H9 (cell line): ENCODE measurements around the gene NCBP2L. TPM values are rescaled to one million over a fixed set of nuclear protein-coding genes. Genes with fewer than 3 reads are reported as not detected.

Experiments
- DNase-seq: peaks from one replicate; pipeline ENCODE4 v3.0.0-alpha.2; 2017
- H2AFZ ChIP-seq: one replicate; pipeline ENCODE4 v1.6.1; 2013; ENCODE audit warnings: mild to moderate bottlenecking, low read length, control low read depth, moderate library complexity
- H2AK5ac ChIP-seq: 2 replicates; pipeline ENCODE4 v1.6.1; 2013; ENCODE audit warnings: low read length, control low read depth, mixed read lengths; ENCODE audit not compliant: insufficient read length
- H2BK120ac ChIP-seq: one replicate; pipeline ENCODE4 v1.6.1; 2013; ENCODE audit warnings: low read depth, mild to moderate bottlenecking, low read length, control low read depth, inconsistent platforms; ENCODE audit not compliant: poor library complexity, severe bottlenecking
- H2BK12ac ChIP-seq: 2 replicates; pipeline ENCODE4 v1.6.1; 2013; ENCODE audit warnings: low read length, control low read depth, mixed read lengths, low read depth; ENCODE audit not compliant: insufficient read length
- H2BK15ac ChIP-seq: 2 replicates; pipeline ENCODE4 v1.6.1; 2013; ENCODE audit warnings: low read depth, low read length, control low read depth
- H2BK20ac ChIP-seq: one replicate; pipeline ENCODE4 v1.6.1; 2013; ENCODE audit warnings: low read depth, mild to moderate bottlenecking, low read length, control low read depth, inconsistent platforms; ENCODE audit not compliant: poor library complexity, severe bottlenecking
- H2BK5ac ChIP-seq: 2 replicates; pipeline ENCODE4 v1.6.1; 2013; ENCODE audit warnings: low read length, control low read depth, mixed read lengths; ENCODE audit not compliant: insufficient read length
- H3K14ac ChIP-seq: 2 replicates; pipeline ENCODE4 v1.6.1; 2013; ENCODE audit warnings: low read length, control low read depth; ENCODE audit not compliant: insufficient read depth
- H3K18ac ChIP-seq: 2 replicates; pipeline ENCODE4 v1.6.1; 2013; ENCODE audit warnings: low read depth, mild to moderate bottlenecking, mixed read lengths, low read length, control low read depth; ENCODE audit not compliant: insufficient read length
- H3K23ac ChIP-seq: 2 replicates; pipeline ENCODE4 v1.6.1; 2013; ENCODE audit warnings: low read length, control low read depth, mixed read lengths, low read depth; ENCODE audit not compliant: insufficient read length
- H3K23me2 ChIP-seq: 2 replicates; pipeline ENCODE4 v1.6.1; 2013; ENCODE audit warnings: low read depth, mild to moderate bottlenecking, mixed read lengths, low read length, control low read depth; ENCODE audit not compliant: insufficient read length, poor library complexity, severe bottlenecking
- H3K27ac ChIP-seq: 2 replicates; pipeline ENCODE4 v1.5.1; 2013; ENCODE audit warnings: low read length, control low read depth, mixed read lengths, low read depth; ENCODE audit not compliant: insufficient read length
- H3K27me3 ChIP-seq: 2 replicates; pipeline ENCODE4 v1.6.1; 2013; ENCODE audit warnings: low read length, control low read depth, inconsistent platforms; ENCODE audit not compliant: insufficient read depth
- H3K4ac ChIP-seq: 2 replicates; pipeline ENCODE4 v1.6.1; 2013; ENCODE audit warnings: low read depth, mild to moderate bottlenecking, control low read depth, inconsistent platforms, low read length, moderate library complexity
- H3K4me1 ChIP-seq: 2 replicates; pipeline ENCODE4 v1.6.1; 2013; ENCODE audit warnings: low read length, control low read depth, inconsistent platforms; ENCODE audit not compliant: insufficient read depth
- H3K4me2 ChIP-seq: 2 replicates; pipeline ENCODE4 v1.6.1; 2013; ENCODE audit warnings: low read length, control low read depth, mixed read lengths; ENCODE audit not compliant: insufficient read length, insufficient read depth
- H3K56ac ChIP-seq: 2 replicates; pipeline ENCODE4 v1.6.1; 2013; ENCODE audit warnings: low read depth, mild to moderate bottlenecking, mixed read lengths, low read length, control low read depth; ENCODE audit not compliant: insufficient read length
- H3K79me1 ChIP-seq: 2 replicates; pipeline ENCODE4 v1.6.1; 2013; ENCODE audit warnings: low read depth, mild to moderate bottlenecking, moderate library complexity, low read length, control low read depth, inconsistent platforms; ENCODE audit not compliant: insufficient read depth, poor library complexity, severe bottlenecking
- H3K79me2 ChIP-seq: 2 replicates; pipeline ENCODE4 v1.6.1; 2013; ENCODE audit warnings: low read length, control low read depth, inconsistent platforms; ENCODE audit not compliant: insufficient read depth
- H3K9ac ChIP-seq: 2 replicates; pipeline ENCODE4 v1.6.1; 2013; ENCODE audit warnings: low read length, control low read depth, mixed read lengths; ENCODE audit not compliant: insufficient read length; ENCODE audit errors: extremely low read depth
- H3K9me3 ChIP-seq: one replicate; pipeline ENCODE4 v1.6.1; 2013; ENCODE audit warnings: low read depth, low read length, inconsistent platforms; ENCODE audit not compliant: control insufficient read depth
- H3T11ph ChIP-seq: one replicate; pipeline ENCODE4 v1.6.1; 2013; ENCODE audit warnings: mild to moderate bottlenecking, low read length, control low read depth, inconsistent platforms
- H4K20me1 ChIP-seq: one replicate; pipeline ENCODE4 v1.6.1; 2013; ENCODE audit not compliant: control insufficient read depth, insufficient read length, insufficient read depth
- H4K5ac ChIP-seq: 2 replicates; pipeline ENCODE4 v1.6.1; 2013; ENCODE audit warnings: low read depth, mild to moderate bottlenecking, mixed read lengths, low read length, control low read depth; ENCODE audit not compliant: insufficient read length
- H4K8ac ChIP-seq: replicated peaks from 2 replicates; pipeline ENCODE4 v1.6.1; 2013; ENCODE audit warnings: low read length, control low read depth, mixed read lengths, low read depth; ENCODE audit not compliant: insufficient read length
- H4K91ac ChIP-seq: 2 replicates; pipeline ENCODE4 v1.6.1; 2013; ENCODE audit warnings: low read depth, mild to moderate bottlenecking, moderate library complexity, mixed read lengths, low read length, control low read depth; ENCODE audit not compliant: insufficient read length
- H3K27ac Mint-ChIP-seq, 3 experiments: 2 replicates in 2 of 3; 3 replicates in 1 of 3; pipeline ENCODE4 v1.8.0; 2020 to 2021; ENCODE audit warnings: mixed read lengths in 3 of 3, mild to moderate bottlenecking in 1 of 3, moderate library complexity in 1 of 3
- H3K27me3 Mint-ChIP-seq: 2 replicates; pipeline ENCODE4 v1.8.0; 2021; ENCODE audit warnings: low read depth, mild to moderate bottlenecking, moderate library complexity, mixed read lengths
- H3K36me3 Mint-ChIP-seq, 3 experiments: 2 replicates in 2 of 3; 3 replicates in 1 of 3; pipeline ENCODE4 v1.8.0; 2020 to 2021; ENCODE audit warnings: low read depth in 3 of 3, mixed read lengths in 3 of 3; ENCODE audit not compliant: insufficient read depth in 1 of 3
- H3K4me1 Mint-ChIP-seq, 2 experiments: 2 replicates each; pipeline ENCODE4 v1.8.0; 2020; ENCODE audit warnings: mixed read lengths in 2 of 2
- H3K4me3 Mint-ChIP-seq, 2 experiments: 2 replicates in 1 of 2; 3 replicates in 1 of 2; pipeline ENCODE4 v1.8.0; 2020 to 2021; ENCODE audit warnings: mild to moderate bottlenecking in 2 of 2, mixed read lengths in 2 of 2, moderate library complexity in 1 of 2
- H3K9me3 Mint-ChIP-seq, 2 experiments: 2 replicates in 1 of 2; 3 replicates in 1 of 2; pipeline ENCODE4 v1.8.0; 2020; ENCODE audit warnings: mild to moderate bottlenecking in 2 of 2, mixed read lengths in 2 of 2, moderate library complexity in 1 of 2
- WGBS: extraction: QIAGEN DNeasy Blood & Tissue Kit; methylation state at CpG from one replicate; pipeline ENCODE4 v1.1.7; 2013; ENCODE audit warnings: missing lambda C conversion rate, low lambda C conversion rate, mixed read lengths; ENCODE audit not compliant: insufficient read length; ENCODE audit errors: extremely low coverage; 5-methylcytosine and 5-hydroxymethylcytosine counted together
- total RNA-seq: library from RNA; stranded (reverse); gene quantifications from 2 replicates; pipeline ENCODE4 v1.2.1, GENCODE V29; 2021
- TF ChIP-seq, protein P1 (sequence below): fragments of 200-600 bp; sonication (generic); conservative IDR thresholded peaks from 3 replicates; pipeline ENCODE4 v1.8.0; 2021; ENCODE audit warnings: antibody characterized with exemption, mild to moderate bottlenecking

The NCBP2L gene
- total RNA-seq, 1 experiment from 2014 or later: not detected

DNA sequence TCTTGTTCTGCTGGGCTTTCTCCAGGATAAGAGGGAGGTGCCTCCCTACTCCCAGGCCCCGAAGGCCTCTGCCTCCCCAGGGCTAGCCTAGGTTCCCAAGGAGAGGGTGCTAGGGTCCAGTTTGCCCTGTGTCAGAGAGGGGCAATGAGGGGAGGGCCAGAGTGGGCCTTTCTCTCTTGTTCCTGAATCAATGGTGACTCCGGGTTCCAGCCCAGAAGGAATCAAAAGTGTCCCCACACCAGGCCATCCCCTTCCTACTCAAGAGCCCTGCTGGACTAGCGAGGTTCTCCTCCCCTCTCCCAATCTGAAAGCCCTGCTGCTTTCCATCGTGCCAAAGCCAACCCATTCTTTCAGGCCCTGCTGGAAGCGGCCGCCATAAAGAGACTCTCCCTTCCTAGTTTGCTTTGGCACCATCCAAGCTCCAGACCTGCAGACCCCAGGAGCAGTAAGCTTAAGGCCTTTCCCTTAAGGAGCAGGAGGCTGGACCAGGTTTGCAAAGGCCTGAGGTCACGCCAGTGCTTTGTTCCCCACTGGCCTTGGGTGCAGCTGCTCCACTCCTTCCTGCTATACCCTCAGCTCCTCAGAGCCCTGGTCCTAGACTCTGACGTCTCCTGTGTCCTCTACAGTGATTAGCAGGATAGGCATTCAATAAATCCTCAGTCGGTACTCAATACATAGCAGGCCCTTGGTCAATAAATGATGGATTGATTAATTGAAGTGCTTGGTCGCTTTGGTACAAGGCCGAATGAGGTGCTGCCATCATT is 12.5 kb upstream of the NCBP2L start:
- Histone ChIP-seq H2BK12ac (no peak overlapping the region), H2AK5ac (no peak overlapping the region), H3K79me1 (no peaks in the 10 kb centered on the region), H4K91ac (no peak overlapping the region), H3K4me2 (no peak overlapping the region), H3K9ac (no peak overlapping the region), H2BK15ac (no peak overlapping the region), H2BK120ac (no peak overlapping the region), H3K4me1 (no peaks in the 10 kb centered on the region), H3K56ac (no peak overlapping the region), H2AFZ (no peak overlapping the region), H3T11ph (no peak overlapping the region), H2BK5ac (no peak overlapping the region), H3K14ac (no peak overlapping the region), H3K27ac (no peak overlapping the region), H4K20me1 (no peaks in the 10 kb centered on the region), H3K4ac (no peak overlapping the region), H4K8ac (no peak overlapping the region), H3K23ac (no peak overlapping the region), H3K27me3 (no peaks in the 10 kb centered on the region), H2BK20ac (no peak overlapping the region), H3K9me3 (no peaks in the 10 kb centered on the region), H3K18ac (no peak overlapping the region), H3K23me2 (no peaks in the 10 kb centered on the region), H3K79me2 (no peaks in the 10 kb centered on the region), H4K5ac (no peak overlapping the region)
- Mint-ChIP-seq H3K9me3 (peaks cover 0 to 40% of the 10 kb centered on the region in 2 experiments; a peak in 2 of 5 replicates), H3K4me1 (peaks cover 3 to 8% of the 10 kb centered on the region in 2 experiments; a peak in 2 of 4 replicates), H3K36me3 (no peaks in the 10 kb centered on the region), H3K27ac (no peak overlapping the region), H3K4me3 (no peak overlapping the region), H3K27me3 (peaks cover 3% of the 10 kb centered on the region; the same call in 1 of the 2 replicates)
- WGBS: no CpG with 5 or more reads among the region's 11 CpGs
- no peak for DNase-seq
- TF ChIP-seq, protein P1, sequence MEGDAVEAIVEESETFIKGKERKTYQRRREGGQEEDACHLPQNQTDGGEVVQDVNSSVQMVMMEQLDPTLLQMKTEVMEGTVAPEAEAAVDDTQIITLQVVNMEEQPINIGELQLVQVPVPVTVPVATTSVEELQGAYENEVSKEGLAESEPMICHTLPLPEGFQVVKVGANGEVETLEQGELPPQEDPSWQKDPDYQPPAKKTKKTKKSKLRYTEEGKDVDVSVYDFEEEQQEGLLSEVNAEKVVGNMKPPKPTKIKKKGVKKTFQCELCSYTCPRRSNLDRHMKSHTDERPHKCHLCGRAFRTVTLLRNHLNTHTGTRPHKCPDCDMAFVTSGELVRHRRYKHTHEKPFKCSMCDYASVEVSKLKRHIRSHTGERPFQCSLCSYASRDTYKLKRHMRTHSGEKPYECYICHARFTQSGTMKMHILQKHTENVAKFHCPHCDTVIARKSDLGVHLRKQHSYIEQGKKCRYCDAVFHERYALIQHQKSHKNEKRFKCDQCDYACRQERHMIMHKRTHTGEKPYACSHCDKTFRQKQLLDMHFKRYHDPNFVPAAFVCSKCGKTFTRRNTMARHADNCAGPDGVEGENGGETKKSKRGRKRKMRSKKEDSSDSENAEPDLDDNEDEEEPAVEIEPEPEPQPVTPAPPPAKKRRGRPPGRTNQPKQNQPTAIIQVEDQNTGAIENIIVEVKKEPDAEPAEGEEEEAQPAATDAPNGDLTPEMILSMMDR: no peak
